Esophagus squamous epithelium (tissue), 5 donors: Measurements from ENCODE around the gene ANKK1. TPM values are rescaled to one million over a fixed set of nuclear protein-coding genes. Genes with fewer than 3 reads are reported as not detected.

Experiments
- DNase-seq: peaks from one replicate; lab custom pipeline; 2025; lab: John Stamatoyannopoulos, UW
- H3K27ac ChIP-seq, 4 donors: fragments of 200-600 bp; sonication (generic); one replicate each; pipeline ENCODE4 v1.5.1; 2016 to 2019; ENCODE audit warnings: mild to moderate bottlenecking in 1 of 4
- H3K27me3 ChIP-seq, 4 donors: fragments of 200-600 bp; sonication (generic); 1 replicate in 3 of 4; 2 replicates in 1 of 4; pipeline versions ENCODE4 v1.5.1 to v1.6.0; 2017 to 2021; ENCODE audit warnings: antibody characterized with exemption in 1 of 4
- H3K36me3 ChIP-seq, 3 donors: fragments of 200-600 bp; sonication (generic); one replicate each; pipeline ENCODE4 v1.5.1; 2016 to 2019
- H3K4me1 ChIP-seq, 3 donors: fragments of 200-600 bp; sonication (generic); one replicate each; pipeline ENCODE4 v1.5.1; 2017 to 2019
- H3K4me3 ChIP-seq, 4 donors: fragments of 200-600 bp; sonication (generic); 1 replicate in 3 of 4; 2 replicates in 1 of 4; pipeline ENCODE4 v1.5.1; 2016 to 2019; ENCODE audit warnings: mild to moderate bottlenecking in 2 of 4, moderate library complexity in 1 of 4
- H3K9me3 ChIP-seq, 3 donors: fragments of 200-600 bp; sonication (generic); one replicate each; pipeline ENCODE4 v1.5.1; 2016 to 2019
- CTCF ChIP-seq, 6 experiments: fragments of 450-650 bp in 4 of 6; fragments of 200-600 bp in 2 of 6; sonication (generic) in 2 of 6; IDR thresholded peaks; one replicate each; pipeline ENCODE4 v1.5.1; 2016 to 2019; ENCODE audit warnings: antibody characterized with exemption in 6 of 6, mild to moderate bottlenecking in 4 of 6, moderate library complexity in 4 of 6
- POLR2A ChIP-seq, 4 donors: fragments of 450-650 bp; IDR thresholded peaks; one replicate each; pipeline ENCODE4 v1.6.1; 2017; ENCODE audit warnings: antibody characterized with exemption in 4 of 4, mild to moderate bottlenecking in 4 of 4, moderate library complexity in 3 of 4
- WGBS, 2 donors: methylation state at CpG; one replicate each; pipeline ENCODE4 v1.1.5; 2018; 5-methylcytosine and 5-hydroxymethylcytosine counted together
- intact Hi-C: fragments of 100-400 bp; cut with DNase I; formaldehyde crosslinking; loops from one replicate; pipeline ENCODE4 v1.15.0; 2022
- total RNA-seq, 4 donors: library from RNA; depleted of rRNA; stranded (reverse); fragments of >200 nt; gene quantifications; one replicate each; pipeline ENCODE4 v1.1.0, GENCODE V29; 2016
- donor health status: DM: yes; HTN: yes; CAD: no.

Gene ANKK1
- total RNA-seq, 4 donors from 2014 or later = 0.21 to 2.7 (median 1.0) TPM

GRCh38 chr11:113370634-113371033 is 16.9 kb upstream of the ANKK1 start:
- Histone ChIP-seq H3K36me3 (peaks cover 0 to 40% (median 0%) of the 10 kb centered on the region in 3 donors), H3K4me1 (peaks cover 0 to 4% (median 0%) of the 10 kb centered on the region in 3 donors), H3K4me3 (no peak overlapping the region), H3K9me3 (no peaks in the 10 kb centered on the region), H3K27me3 (no peaks in the 10 kb centered on the region), H3K27ac (no peak overlapping the region)
- no peak for DNase-seq
- intact Hi-C loops = no loop called here
- WGBS, 2 donors = 78 to 79% methylated on average over 5 of the region's 5 CpGs
- TF ChIP-seq POLR2A (IDR thresholded peaks at IDR 0.05) (no peak), CTCF (IDR thresholded peaks at IDR 0.05) (no peak)

GRCh38 chr11:113372309-113372708 is 15.3 kb upstream of the ANKK1 start:
- WGBS, 2 donors = 64 to 79% methylated on average over 4 of the region's 4 CpGs
- Histone ChIP-seq H3K27me3 (no peaks in the 10 kb centered on the region), H3K36me3 (peaks cover 0 to 25% (median 0%) of the 10 kb centered on the region in 3 donors)

GRCh38 chr11:113373306-113373705 is 14.3 kb upstream of the ANKK1 start:
- Histone ChIP-seq H3K27ac (no peak overlapping the region), H3K4me1 (peaks cover 0 to 13% (median 3%) of the 10 kb centered on the region in 3 donors), H3K4me3 (no peak overlapping the region), H3K36me3 (peaks cover 0 to 16% (median 0%) of the 10 kb centered on the region in 3 donors), H3K27me3 (no peaks in the 10 kb centered on the region), H3K9me3 (no peaks in the 10 kb centered on the region)
- 43 to 52% methylated on average over 3 of the region's 3 CpGs for WGBS, 2 donors
- DNase-seq = no peak
- TF ChIP-seq CTCF (IDR thresholded peaks at IDR 0.05) (no peak), POLR2A (IDR thresholded peaks at IDR 0.05) (no peak)
- intact Hi-C loops = no loop called here

More at GRCh38 chr11:113372309-113372708, 15.3 kb upstream of the ANKK1 start:
- Histone ChIP-seq H3K4me1 (peaks cover 0 to 4% (median 0%) of the 10 kb centered on the region in 3 donors), H3K4me3 (no peak overlapping the region), H3K27ac (no peak overlapping the region), H3K9me3 (no peaks in the 10 kb centered on the region)
- no peak for TF ChIP-seq POLR2A (IDR thresholded peaks at IDR 0.05)
- no peak for TF ChIP-seq CTCF (IDR thresholded peaks at IDR 0.05)
- DNase-seq = no peak
- intact Hi-C loops = no loop called here

GRCh38 chr11:113373981-113374560 is 13.5 kb upstream of the ANKK1 start:
- Histone ChIP-seq H3K27me3 (no peaks in the 10 kb centered on the region), H3K27ac (no peak overlapping the region), H3K9me3 (no peaks in the 10 kb centered on the region), H3K4me3 (no peak overlapping the region), H3K36me3 (peaks cover 0 to 8% (median 0%) of the 10 kb centered on the region in 3 donors), H3K4me1 (peaks cover 0 to 13% (median 3%) of the 10 kb centered on the region in 3 donors)
- WGBS, 2 donors = 83 to 86% methylated on average over 8 to 9 of the region's 10 CpGs
- intact Hi-C loops = no loop called here
- TF ChIP-seq CTCF (IDR thresholded peaks at IDR 0.05) (no peak), POLR2A (IDR thresholded peaks at IDR 0.05) (no peak)
- no peak for DNase-seq

- WGBS, 2 donors = 93 to 100% methylated on average over 1 to 5 of the region's 5 CpGs
- no peak overlapping the region for H3K27ac ChIP-seq
- peaks cover 0 to 13% (median 3%) of the 10 kb centered on the region in 3 donors for H3K4me1 ChIP-seq
- intact Hi-C loops = no loop called here
- no peaks in the 10 kb centered on the region for H3K36me3 ChIP-seq
- H3K9me3 ChIP-seq = no peaks in the 10 kb centered on the region
- H3K27me3 ChIP-seq = no peaks in the 10 kb centered on the region
- TF ChIP-seq POLR2A (IDR thresholded peaks at IDR 0.05) = no peak
- no peak for TF ChIP-seq CTCF (IDR thresholded peaks at IDR 0.05)
- no peak for DNase-seq
- H3K4me3 ChIP-seq = no peak overlapping the region
Measured at GRCh38 chr11:113375402-113375801, 12.2 kb upstream of the ANKK1 start.
